ENCODE results near the gene ABHD1.

DNA sequence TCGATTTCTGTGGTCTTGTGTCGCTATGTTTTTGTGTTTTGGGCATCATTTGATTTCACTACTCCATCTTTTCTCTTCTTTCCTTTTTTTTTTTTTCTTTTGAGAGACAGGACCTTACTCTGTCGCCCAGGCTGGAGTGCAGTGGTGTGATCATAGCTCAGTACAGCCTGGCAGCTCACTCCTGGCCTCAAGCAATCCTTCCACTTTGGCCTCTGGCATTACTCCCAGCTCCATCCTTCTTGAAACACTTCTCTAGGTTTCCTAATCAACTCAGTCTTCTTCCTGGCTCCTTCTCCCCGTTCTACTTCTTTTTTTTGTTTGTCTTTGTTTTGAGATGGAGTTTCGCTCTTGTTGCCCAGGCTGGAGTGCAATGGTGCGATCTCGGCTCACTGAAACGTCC, 51.7 kb downstream of the ABHD1 start:
- TF ChIP-seq, protein P1, sequence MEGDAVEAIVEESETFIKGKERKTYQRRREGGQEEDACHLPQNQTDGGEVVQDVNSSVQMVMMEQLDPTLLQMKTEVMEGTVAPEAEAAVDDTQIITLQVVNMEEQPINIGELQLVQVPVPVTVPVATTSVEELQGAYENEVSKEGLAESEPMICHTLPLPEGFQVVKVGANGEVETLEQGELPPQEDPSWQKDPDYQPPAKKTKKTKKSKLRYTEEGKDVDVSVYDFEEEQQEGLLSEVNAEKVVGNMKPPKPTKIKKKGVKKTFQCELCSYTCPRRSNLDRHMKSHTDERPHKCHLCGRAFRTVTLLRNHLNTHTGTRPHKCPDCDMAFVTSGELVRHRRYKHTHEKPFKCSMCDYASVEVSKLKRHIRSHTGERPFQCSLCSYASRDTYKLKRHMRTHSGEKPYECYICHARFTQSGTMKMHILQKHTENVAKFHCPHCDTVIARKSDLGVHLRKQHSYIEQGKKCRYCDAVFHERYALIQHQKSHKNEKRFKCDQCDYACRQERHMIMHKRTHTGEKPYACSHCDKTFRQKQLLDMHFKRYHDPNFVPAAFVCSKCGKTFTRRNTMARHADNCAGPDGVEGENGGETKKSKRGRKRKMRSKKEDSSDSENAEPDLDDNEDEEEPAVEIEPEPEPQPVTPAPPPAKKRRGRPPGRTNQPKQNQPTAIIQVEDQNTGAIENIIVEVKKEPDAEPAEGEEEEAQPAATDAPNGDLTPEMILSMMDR (IDR thresholded peaks at IDR 0.05; ENCODE audit: low read depth, low read length) = no peak
- TF ChIP-seq EZH2phosphoT487 (IDR thresholded peaks at IDR 0.05; ENCODE audit: low read depth) = no peak

Data from OCI-LY3 (cell line).